Lower lobe of right lung (tissue), 2 donors: ENCODE results near the gene PKD1. TPM values are rescaled to one million over a fixed set of nuclear protein-coding genes. Genes with fewer than 3 reads are reported as not detected.

ENCODE experiments used
- ATAC-seq, 2 donors: fragments of 200-7000 bp; cut with Tn5 transposase; one replicate each; pipeline ENCODE4 v1.9.1; 2020 to 2022; ENCODE audit warnings: mild to moderate bottlenecking in 2 of 2, moderate library complexity in 2 of 2
- DNase-seq: peaks from one replicate; pipeline ENCODE4 v3.0.0-alpha.2; 2020
- H3K27ac ChIP-seq: fragments of 200-600 bp; one replicate; pipeline ENCODE4 v1.8.0; 2022
- H3K27me3 ChIP-seq: fragments of 200-600 bp; one replicate; pipeline ENCODE4 v1.8.0; 2022; ENCODE audit warnings: low read depth
- H3K36me3 ChIP-seq: fragments of 200-600 bp; one replicate; pipeline ENCODE4 v1.8.0; 2022; ENCODE audit warnings: mild to moderate bottlenecking
- H3K4me1 ChIP-seq: fragments of 200-600 bp; one replicate; pipeline ENCODE4 v1.8.0; 2022
- H3K4me3 ChIP-seq: fragments of 200-600 bp; one replicate; pipeline ENCODE4 v1.8.0; 2022; ENCODE audit warnings: mild to moderate bottlenecking
- H3K9me3 ChIP-seq: fragments of 200-600 bp; one replicate; pipeline ENCODE4 v1.8.0; 2022
- CTCF ChIP-seq: fragments of 200-600 bp; IDR thresholded peaks from one replicate; pipeline ENCODE4 v1.8.0; 2022; ENCODE audit warnings: antibody characterized with exemption, mild to moderate bottlenecking
- intact Hi-C: fragments of 100-400 bp; cut with DNase I; formaldehyde crosslinking; loops from one replicate; pipeline ENCODE4 v1.11.0; 2022
- total RNA-seq: library from RNA; stranded (reverse); fragmentation: NEBNext Ultra II Directional; extraction: Animal tissue kit (Norgen Biotek cat#: 25700); gene quantifications from one replicate; pipeline ENCODE4 v1.2.1, GENCODE V29; 2021
- donor health status: DM: no; HTN: yes; CAD: no; lungs with severe emphysema.

The PKD1 gene
- total RNA-seq, 1 donor from 2014 or later: 81.6 TPM

- Histone ChIP-seq H3K27me3 (no peaks in the 10 kb centered on the region), H3K36me3 (peaks cover 94% of the 10 kb centered on the region), H3K4me1 (no peaks in the 10 kb centered on the region), H3K9me3 (no peaks in the 10 kb centered on the region), H3K27ac (no peak overlapping the region), H3K4me3 (no peak overlapping the region)
- intact Hi-C loops: no loop called here
- no peak for TF ChIP-seq CTCF
- ATAC-seq: no peak
- no peak for DNase-seq
These were observed 62.8 kb downstream of the PKD1 start for GRCh38 chr16:2072926-2073325.

- ATAC-seq (no peak), DNase-seq (no peak)
- Histone ChIP-seq H3K36me3 (peaks cover 92% of the 10 kb centered on the region), H3K4me3 (no peak overlapping the region), H3K4me1 (no peaks in the 10 kb centered on the region), H3K9me3 (no peaks in the 10 kb centered on the region), H3K27me3 (no peaks in the 10 kb centered on the region), H3K27ac (no peak overlapping the region)
- no peak for TF ChIP-seq CTCF
- intact Hi-C loops: no loop called here
These were observed 64.1 kb downstream of the PKD1 start for GRCh38 chr16:2071454-2072202.

GRCh38 chr16:2070576-2071453 lies 64.9 kb downstream of the PKD1 start:
- no peak for ATAC-seq
- intact Hi-C loops: no loop called here
- peaks cover 92% of the 10 kb centered on the region for H3K36me3 ChIP-seq
- H3K27ac ChIP-seq: no peak overlapping the region
- no peaks in the 10 kb centered on the region for H3K9me3 ChIP-seq
- H3K4me1 ChIP-seq: no peaks in the 10 kb centered on the region
- no peak for DNase-seq
- H3K4me3 ChIP-seq: no peak overlapping the region
- H3K27me3 ChIP-seq: no peaks in the 10 kb centered on the region
- no peak for TF ChIP-seq CTCF

GRCh38 chr16:2066139-2066538 lies 69.6 kb downstream of the PKD1 start:
- DNase-seq (no peak), ATAC-seq (no peak)
- intact Hi-C loops: no loop called here
- Histone ChIP-seq H3K27ac (no peak overlapping the region), H3K9me3 (no peaks in the 10 kb centered on the region), H3K4me1 (no peaks in the 10 kb centered on the region), H3K36me3 (peaks cover 91% of the 10 kb centered on the region), H3K4me3 (no peak overlapping the region), H3K27me3 (no peaks in the 10 kb centered on the region)
- no peak for TF ChIP-seq CTCF

GRCh38 chr16:2064368-2064945 lies 71.2 kb downstream of the PKD1 start:
- ATAC-seq (no peak), DNase-seq (no peak)

More at GRCh38 chr16:2064368-2064945, 71.2 kb downstream of the PKD1 start:
- intact Hi-C loops: no loop called here
- H3K4me3 ChIP-seq: no peak overlapping the region
- H3K27ac ChIP-seq: no peak overlapping the region
- H3K9me3 ChIP-seq: no peaks in the 10 kb centered on the region
- no peak for TF ChIP-seq CTCF
- H3K4me1 ChIP-seq: no peaks in the 10 kb centered on the region
- H3K36me3 ChIP-seq: peaks cover 94% of the 10 kb centered on the region
- no peaks in the 10 kb centered on the region for H3K27me3 ChIP-seq
